ENCODE results near the gene GXYLT1. TPM values are rescaled to one million over a fixed set of nuclear protein-coding genes. Genes with fewer than 3 reads are reported as not detected.
A peak's percentile ranks its signal among the peaks of the same experiment; 100 is the strongest.
"Not testable (repeated sequence)": the region's sequence is repeated elsewhere in the genome, so short reads cannot be mapped to it uniquely, and the experiment has no call there.

GXYLT1 gene
- total RNA-seq, 2 donors from 2014 or later, result 7.0 to 17.9 TPM

DNA sequence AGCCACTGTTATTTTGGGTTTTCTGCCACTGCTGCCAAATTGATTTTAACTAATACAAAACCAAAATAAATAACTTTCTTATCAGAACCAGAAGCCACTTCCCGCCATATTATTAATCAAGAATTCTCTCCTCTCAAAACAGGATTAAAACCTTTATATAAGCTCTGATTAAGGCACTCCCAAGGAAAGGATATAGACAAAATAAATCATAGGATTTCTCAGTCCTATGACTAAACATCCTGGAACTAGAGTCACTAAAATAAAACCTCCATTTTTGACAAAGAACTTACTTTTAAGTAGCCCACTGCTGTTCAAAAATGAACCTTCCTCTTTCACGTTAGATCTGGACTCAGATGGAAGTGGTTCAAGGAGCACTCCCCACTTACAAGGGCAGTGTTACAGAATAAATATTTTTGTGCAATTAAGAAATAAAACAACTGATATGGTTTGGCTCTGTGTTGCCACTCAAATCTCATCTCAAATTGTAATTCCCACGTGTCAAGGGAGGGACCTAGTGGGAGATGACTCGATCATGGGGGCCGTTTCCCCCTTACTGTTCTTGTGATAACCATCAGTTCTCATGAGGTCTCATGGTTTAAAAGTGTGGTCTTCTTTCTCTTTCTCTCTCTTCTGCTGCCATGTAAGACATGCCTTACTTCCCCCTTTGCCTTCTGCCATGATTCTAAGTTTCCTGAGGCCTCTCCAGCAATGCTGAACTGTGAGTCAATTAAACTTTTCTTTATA lies 26.4 kb downstream of the GXYLT1 start:
- H3K36me3 ChIP-seq, result no peaks in the 10 kb centered on the region
- no peaks in the 10 kb centered on the region for H3K27me3 ChIP-seq (replicated peaks; ENCODE audit: insufficient read depth)
- DNase-seq (ENCODE audit: low spot score) (no peak), ATAC-seq (ENCODE audit: insufficient number of reproducible peaks, low FRiP score, low read depth) (no peak)
- TF ChIP-seq, protein P1, sequence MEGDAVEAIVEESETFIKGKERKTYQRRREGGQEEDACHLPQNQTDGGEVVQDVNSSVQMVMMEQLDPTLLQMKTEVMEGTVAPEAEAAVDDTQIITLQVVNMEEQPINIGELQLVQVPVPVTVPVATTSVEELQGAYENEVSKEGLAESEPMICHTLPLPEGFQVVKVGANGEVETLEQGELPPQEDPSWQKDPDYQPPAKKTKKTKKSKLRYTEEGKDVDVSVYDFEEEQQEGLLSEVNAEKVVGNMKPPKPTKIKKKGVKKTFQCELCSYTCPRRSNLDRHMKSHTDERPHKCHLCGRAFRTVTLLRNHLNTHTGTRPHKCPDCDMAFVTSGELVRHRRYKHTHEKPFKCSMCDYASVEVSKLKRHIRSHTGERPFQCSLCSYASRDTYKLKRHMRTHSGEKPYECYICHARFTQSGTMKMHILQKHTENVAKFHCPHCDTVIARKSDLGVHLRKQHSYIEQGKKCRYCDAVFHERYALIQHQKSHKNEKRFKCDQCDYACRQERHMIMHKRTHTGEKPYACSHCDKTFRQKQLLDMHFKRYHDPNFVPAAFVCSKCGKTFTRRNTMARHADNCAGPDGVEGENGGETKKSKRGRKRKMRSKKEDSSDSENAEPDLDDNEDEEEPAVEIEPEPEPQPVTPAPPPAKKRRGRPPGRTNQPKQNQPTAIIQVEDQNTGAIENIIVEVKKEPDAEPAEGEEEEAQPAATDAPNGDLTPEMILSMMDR (IDR thresholded peaks at IDR 0.05), result no peak
- no peak overlapping the region for H3K4me3 ChIP-seq
- H3K27ac ChIP-seq, result peak overlapping the region in 1 of 2 donors; percentile 27
- no peaks in the 10 kb centered on the region for H3K9me3 ChIP-seq
- peaks cover 11 to 13% of the 10 kb centered on the region in 2 donors for H3K4me1 ChIP-seq (ENCODE audit: control insufficient read depth in 1 of 2, low read depth in 2 of 2)

GRCh38 chr12:42109031-42109430 lies 35.6 kb downstream of the GXYLT1 start:
- no peaks in the 10 kb centered on the region for H3K36me3 ChIP-seq
- TF ChIP-seq, protein P1 (IDR thresholded peaks at IDR 0.05), result no peak
- DNase-seq (ENCODE audit: low spot score) (no peak), ATAC-seq (ENCODE audit: insufficient number of reproducible peaks, low FRiP score, low read depth) (no peak)
- no peaks in the 10 kb centered on the region for H3K9me3 ChIP-seq
- H3K27ac ChIP-seq, result no peak overlapping the region
- no peaks in the 10 kb centered on the region for H3K4me1 ChIP-seq (ENCODE audit: control insufficient read depth in 1 of 2, low read depth in 2 of 2)
- H3K27me3 ChIP-seq (replicated peaks; ENCODE audit: insufficient read depth), result no peaks in the 10 kb centered on the region
- H3K4me3 ChIP-seq, result no peak overlapping the region

- not testable (repeated sequence) for H3K36me3 ChIP-seq; H3K27me3 ChIP-seq (replicated peaks; ENCODE audit: insufficient read depth); DNase-seq (ENCODE audit: low spot score); H3K27ac ChIP-seq; H3K4me3 ChIP-seq; ATAC-seq (ENCODE audit: insufficient number of reproducible peaks, low FRiP score, low read depth); H3K4me1 ChIP-seq (ENCODE audit: control insufficient read depth in 1 of 2, low read depth in 2 of 2); H3K9me3 ChIP-seq
These were observed 37.9 kb downstream of the GXYLT1 start for GRCh38 chr12:42106791-42107190.

DNA sequence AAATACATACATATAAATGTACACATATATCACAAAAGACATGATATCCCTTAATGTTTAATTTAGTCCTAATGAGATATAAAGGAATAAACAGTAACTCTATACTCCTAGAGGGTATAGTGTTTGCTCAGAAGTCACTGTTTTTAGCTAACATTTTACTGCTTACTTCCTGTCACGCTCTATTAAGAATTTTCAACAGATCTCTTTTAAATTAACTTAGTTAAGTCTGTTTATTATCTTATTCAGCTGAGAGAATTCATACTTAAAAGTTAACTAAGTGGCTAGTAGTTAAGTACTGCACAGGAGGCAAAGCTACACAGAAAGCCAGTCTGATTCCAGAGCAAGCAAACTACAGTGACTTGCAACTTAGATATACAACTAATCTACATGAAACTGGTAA lies 39.9 kb downstream of the GXYLT1 start:
- DNase-seq (ENCODE audit: low spot score), result no peak
- Histone ChIP-seq H3K36me3 (no peaks in the 10 kb centered on the region), H3K4me1 (ENCODE audit: control insufficient read depth in 1 of 2, low read depth in 2 of 2) (no peaks in the 10 kb centered on the region), H3K27me3 (replicated peaks; ENCODE audit: insufficient read depth) (no peaks in the 10 kb centered on the region), H3K27ac (no peak overlapping the region), H3K9me3 (no peaks in the 10 kb centered on the region), H3K4me3 (no peak overlapping the region)
- TF ChIP-seq, protein P1 (IDR thresholded peaks at IDR 0.05), result no peak
- no peak for ATAC-seq (ENCODE audit: insufficient number of reproducible peaks, low FRiP score, low read depth)

- ATAC-seq (ENCODE audit: insufficient number of reproducible peaks, low FRiP score, low read depth) (no peak), DNase-seq (ENCODE audit: low spot score) (no peak)
- Histone ChIP-seq H3K27ac (no peak overlapping the region), H3K27me3 (replicated peaks; ENCODE audit: insufficient read depth) (no peaks in the 10 kb centered on the region), H3K4me1 (ENCODE audit: control insufficient read depth in 1 of 2, low read depth in 2 of 2) (no peaks in the 10 kb centered on the region), H3K36me3 (no peaks in the 10 kb centered on the region), H3K4me3 (no peak overlapping the region), H3K9me3 (no peaks in the 10 kb centered on the region)
- TF ChIP-seq, protein P1 (IDR thresholded peaks at IDR 0.05), result no peak
These were observed 40.6 kb downstream of the GXYLT1 start for GRCh38 chr12:42104087-42104486.

DNA sequence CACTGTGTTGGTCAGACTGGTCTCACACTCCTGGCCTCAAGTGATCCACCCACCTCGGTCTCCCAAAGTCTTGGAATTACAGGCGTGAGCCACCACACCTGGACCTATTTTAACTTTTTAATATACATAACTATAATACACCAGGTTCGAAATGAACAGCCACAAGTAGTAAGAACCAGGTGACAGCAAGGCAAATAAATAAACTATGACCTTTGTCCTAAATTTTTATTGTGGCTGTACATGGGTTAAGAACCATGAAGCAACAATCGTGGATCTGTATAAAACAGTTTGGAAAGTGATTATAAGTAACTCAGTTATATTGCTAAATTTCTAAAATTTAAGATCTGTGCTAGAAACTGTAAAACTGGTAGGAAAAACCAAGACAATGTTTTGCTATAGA lies 41.5 kb downstream of the GXYLT1 start:
- Histone ChIP-seq H3K36me3 (no peaks in the 10 kb centered on the region), H3K27ac (no peak overlapping the region), H3K4me1 (ENCODE audit: control insufficient read depth in 1 of 2, low read depth in 2 of 2) (no peaks in the 10 kb centered on the region), H3K27me3 (replicated peaks; ENCODE audit: insufficient read depth) (no peaks in the 10 kb centered on the region), H3K9me3 (no peaks in the 10 kb centered on the region), H3K4me3 (no peak overlapping the region)
- TF ChIP-seq, protein P1 (IDR thresholded peaks at IDR 0.05), result no peak
- DNase-seq (ENCODE audit: low spot score) (no peak), ATAC-seq (ENCODE audit: insufficient number of reproducible peaks, low FRiP score, low read depth) (no peak)

All from thoracic aorta (tissue), 2 donors.